ENCODE results near the gene RNF113A. TPM values are rescaled to one million over a fixed set of nuclear protein-coding genes. Genes with fewer than 3 reads are reported as not detected.
"Not testable (repeated sequence)": the region's sequence is repeated elsewhere in the genome, so short reads cannot be mapped to it uniquely, and the experiment has no call there.

Gene RNF113A
- 66.2 TPM for polyA plus RNA-seq

DNA sequence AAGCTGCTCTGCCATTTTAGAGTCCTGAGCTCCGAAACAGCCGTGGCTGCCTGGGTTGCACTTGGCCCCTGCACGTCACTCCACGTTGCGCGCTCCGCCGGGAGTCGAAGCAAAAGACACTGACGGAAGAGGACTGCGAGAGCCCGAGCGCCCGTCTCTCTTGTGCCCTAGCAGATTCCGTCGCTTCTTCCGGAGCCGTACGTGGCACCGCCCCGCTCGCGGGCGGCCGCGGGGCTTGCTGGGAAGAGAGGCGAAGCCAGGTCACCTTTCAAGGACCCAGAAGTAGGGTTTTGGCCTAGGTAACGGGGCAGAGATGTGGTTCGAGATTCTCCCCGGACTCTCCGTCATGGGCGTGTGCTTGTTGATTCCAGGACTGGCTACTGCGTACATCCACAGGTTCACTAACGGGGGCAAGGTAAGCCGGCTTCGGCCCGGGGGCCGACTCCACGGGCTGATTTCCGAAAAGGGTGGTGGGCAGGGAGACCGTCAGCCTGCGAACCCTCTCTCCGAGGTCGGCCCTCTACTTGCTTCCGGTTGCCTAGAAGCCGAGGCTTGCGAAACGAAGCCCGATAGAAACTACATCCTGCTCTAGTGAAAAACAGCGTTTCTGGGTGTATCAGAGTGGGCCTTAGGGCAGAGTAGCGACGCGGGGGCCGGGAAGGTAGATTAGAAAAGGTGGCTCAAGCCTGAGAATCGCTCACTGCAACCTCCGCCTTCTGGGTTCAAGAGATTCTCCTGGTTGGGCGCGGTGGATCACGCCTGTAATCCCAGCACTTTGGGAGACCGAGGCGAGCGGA, at the start of gene RNF113A, which contains the start of gene NDUFA1:
RNF113A (minus strand) TSS at position 135 of the 797 bp plus-strand sequence; CDS start at position 15, 120 bp downstream.
NDUFA1 (plus strand) TSS at position 234 of the 797 bp plus-strand sequence; CDS start at position 314, 80 bp downstream.
- H3K4me1 Mint-ChIP-seq: peaks cover 6 to 22% (median 7%) of the 10 kb centered on the region in 3 donors
- peak within 1 kb of the TSS; percentile 95 to 99 (median 99) for H3K27ac Mint-ChIP-seq
- peaks cover 0 to 1% (median 0%) of the 10 kb centered on the region in 3 donors for H3K9me3 Mint-ChIP-seq
- no peaks in the 10 kb centered on the region for H3K27me3 Mint-ChIP-seq
- H3K4me3 Mint-ChIP-seq: peak within 1 kb of the TSS; percentile 96 to 98 (median 97)
- H3K36me3 Mint-ChIP-seq: peaks cover 1% of the 10 kb centered on the region

- peaks cover 0 to 4% (median 0%) of the 10 kb centered on the region in 3 donors for H3K4me1 Mint-ChIP-seq
- no peak overlapping the region for H3K4me3 Mint-ChIP-seq
- no peaks in the 10 kb centered on the region for H3K36me3 Mint-ChIP-seq
- H3K9me3 Mint-ChIP-seq: no peaks in the 10 kb centered on the region
- H3K27me3 Mint-ChIP-seq: no peaks in the 10 kb centered on the region
- peak overlapping the region in 1 of 3 donors; percentile 47 for H3K27ac Mint-ChIP-seq
Observed at GRCh38 chrX:119919835-119920585, 48.5 kb upstream of the RNF113A start.

- Mint-ChIP-seq H3K27ac (peak overlapping the region in 1 of 3 donors; percentile 1), H3K4me1 (peaks cover 0 to 4% (median 0%) of the 10 kb centered on the region in 3 donors), H3K4me3 (no peak overlapping the region), H3K9me3 (no peaks in the 10 kb centered on the region), H3K36me3 (no peaks in the 10 kb centered on the region), H3K27me3 (no peaks in the 10 kb centered on the region)
Observed at GRCh38 chrX:119917877-119918276, 46.3 kb upstream of the RNF113A start.

DNA sequence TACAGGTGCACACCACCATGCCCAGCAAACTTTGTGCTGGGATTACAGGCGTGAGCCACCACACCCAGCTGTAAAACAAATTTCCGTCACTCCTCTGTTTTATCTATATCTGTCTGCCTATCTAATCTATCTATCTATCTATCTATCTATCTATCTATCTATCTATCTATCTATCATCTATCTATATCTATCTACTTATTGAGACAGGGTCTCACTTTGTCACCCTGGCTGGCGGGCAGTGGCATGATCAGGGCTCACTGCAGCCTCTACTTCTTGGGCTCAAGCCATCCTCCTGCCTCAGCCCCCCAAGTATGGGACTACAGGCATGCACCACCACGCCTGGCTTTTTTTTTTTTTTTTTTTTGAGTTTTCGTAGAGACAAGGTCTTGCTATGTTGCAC, 44.8 kb upstream of the RNF113A start:
- Mint-ChIP-seq H3K4me3 (no peak overlapping the region), H3K4me1 (peaks cover 0 to 4% (median 0%) of the 10 kb centered on the region in 3 donors), H3K27ac (no peak overlapping the region), H3K9me3 (no peaks in the 10 kb centered on the region), H3K36me3 (no peaks in the 10 kb centered on the region), H3K27me3 (peaks cover 2% of the 10 kb centered on the region)

DNA sequence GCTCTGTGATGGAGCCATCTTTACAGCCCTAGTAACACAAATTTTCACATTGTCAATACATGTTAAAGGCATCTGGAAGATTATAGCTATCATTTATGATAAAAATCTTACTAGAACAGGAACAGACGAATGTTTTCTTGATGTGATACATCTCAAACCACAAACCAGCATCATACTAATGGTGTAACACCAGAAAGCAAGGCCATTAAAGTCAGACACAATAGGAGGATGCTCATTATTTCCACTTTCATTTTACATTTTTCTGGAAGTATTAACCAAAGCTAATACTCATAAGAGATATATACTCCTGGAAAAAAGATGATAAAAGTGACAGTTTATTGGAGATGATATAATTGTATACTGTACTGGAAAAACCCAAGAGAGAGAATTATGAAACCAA, 29.4 kb upstream of the RNF113A start:
- H3K9me3 Mint-ChIP-seq: no peaks in the 10 kb centered on the region
- H3K4me1 Mint-ChIP-seq: no peaks in the 10 kb centered on the region
- H3K36me3 Mint-ChIP-seq: no peaks in the 10 kb centered on the region
- no peak overlapping the region for H3K27ac Mint-ChIP-seq
- H3K4me3 Mint-ChIP-seq: no peak overlapping the region
- no peaks in the 10 kb centered on the region for H3K27me3 Mint-ChIP-seq

- H3K27me3 Mint-ChIP-seq: no peaks in the 10 kb centered on the region
- H3K4me1 Mint-ChIP-seq: no peaks in the 10 kb centered on the region
- no peaks in the 10 kb centered on the region for H3K9me3 Mint-ChIP-seq
- H3K4me3 Mint-ChIP-seq: no peak overlapping the region
- no peaks in the 10 kb centered on the region for H3K36me3 Mint-ChIP-seq
- no peak overlapping the region for H3K27ac Mint-ChIP-seq
Observed at GRCh38 chrX:119899125-119899524, 27.6 kb upstream of the RNF113A start.

GRCh38 chrX:119895843-119896326, 24.4 kb upstream of the RNF113A start, which contains the start of gene AKAP14:
Gene AKAP14, plus strand, starts transcription at chrX:119895893. Its CDS starts 7,331 bp downstream, at chrX:119903224.
- H3K9me3 Mint-ChIP-seq: no peaks in the 10 kb centered on the region

GRCh38 chrX:119891961-119892692, 20.6 kb upstream of the RNF113A start:
- not testable (repeated sequence) for H3K9me3 Mint-ChIP-seq, H3K36me3 Mint-ChIP-seq, H3K4me1 Mint-ChIP-seq, H3K27ac Mint-ChIP-seq, H3K27me3 Mint-ChIP-seq, H3K4me3 Mint-ChIP-seq

More at GRCh38 chrX:119895843-119896326, 24.4 kb upstream of the RNF113A start, which contains the start of gene AKAP14:
- Mint-ChIP-seq H3K36me3 (no peaks in the 10 kb centered on the region), H3K4me1 (peaks cover 0 to 1% (median 0%) of the 10 kb centered on the region in 3 donors), H3K27me3 (peaks cover 1% of the 10 kb centered on the region), H3K27ac (no peak within 1 kb of the TSS), H3K4me3 (no peak within 1 kb of the TSS)

DNA sequence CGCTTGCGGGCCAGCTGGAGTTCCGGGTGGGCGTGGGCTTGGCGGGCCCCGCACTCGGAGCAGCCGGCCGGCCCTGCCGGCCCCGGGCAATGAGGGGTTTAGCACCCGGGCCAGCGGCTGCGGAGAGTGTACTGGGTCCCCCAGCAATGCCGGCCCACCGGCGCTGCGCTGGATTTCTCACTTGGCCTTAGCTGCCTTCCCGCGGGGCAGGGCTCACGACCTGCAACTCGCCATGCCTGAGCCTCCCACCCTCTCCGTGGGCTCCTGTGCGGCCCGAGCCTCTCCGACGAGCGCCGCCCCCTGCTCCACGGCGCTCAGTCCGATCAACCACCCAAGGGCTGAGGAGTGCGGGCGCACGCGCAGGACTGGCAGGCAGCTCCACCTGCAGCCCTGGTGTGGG, 19.1 kb upstream of the RNF113A start:
- not testable (repeated sequence) for H3K27ac Mint-ChIP-seq, H3K36me3 Mint-ChIP-seq, H3K4me3 Mint-ChIP-seq, H3K4me1 Mint-ChIP-seq, H3K9me3 Mint-ChIP-seq, H3K27me3 Mint-ChIP-seq

GRCh38 chrX:119887721-119888425, 16.3 kb upstream of the RNF113A start:
- peaks cover 0 to 5% (median 4%) of the 10 kb centered on the region in 3 donors for H3K4me1 Mint-ChIP-seq
- H3K4me3 Mint-ChIP-seq: peak overlapping the region; percentile 29 to 57 (median 53)
- H3K36me3 Mint-ChIP-seq: no peaks in the 10 kb centered on the region
- H3K27ac Mint-ChIP-seq: peak overlapping the region in 1 of 3 donors; percentile 39
- H3K9me3 Mint-ChIP-seq: no peaks in the 10 kb centered on the region
- peaks cover 1% of the 10 kb centered on the region for H3K27me3 Mint-ChIP-seq

DNA sequence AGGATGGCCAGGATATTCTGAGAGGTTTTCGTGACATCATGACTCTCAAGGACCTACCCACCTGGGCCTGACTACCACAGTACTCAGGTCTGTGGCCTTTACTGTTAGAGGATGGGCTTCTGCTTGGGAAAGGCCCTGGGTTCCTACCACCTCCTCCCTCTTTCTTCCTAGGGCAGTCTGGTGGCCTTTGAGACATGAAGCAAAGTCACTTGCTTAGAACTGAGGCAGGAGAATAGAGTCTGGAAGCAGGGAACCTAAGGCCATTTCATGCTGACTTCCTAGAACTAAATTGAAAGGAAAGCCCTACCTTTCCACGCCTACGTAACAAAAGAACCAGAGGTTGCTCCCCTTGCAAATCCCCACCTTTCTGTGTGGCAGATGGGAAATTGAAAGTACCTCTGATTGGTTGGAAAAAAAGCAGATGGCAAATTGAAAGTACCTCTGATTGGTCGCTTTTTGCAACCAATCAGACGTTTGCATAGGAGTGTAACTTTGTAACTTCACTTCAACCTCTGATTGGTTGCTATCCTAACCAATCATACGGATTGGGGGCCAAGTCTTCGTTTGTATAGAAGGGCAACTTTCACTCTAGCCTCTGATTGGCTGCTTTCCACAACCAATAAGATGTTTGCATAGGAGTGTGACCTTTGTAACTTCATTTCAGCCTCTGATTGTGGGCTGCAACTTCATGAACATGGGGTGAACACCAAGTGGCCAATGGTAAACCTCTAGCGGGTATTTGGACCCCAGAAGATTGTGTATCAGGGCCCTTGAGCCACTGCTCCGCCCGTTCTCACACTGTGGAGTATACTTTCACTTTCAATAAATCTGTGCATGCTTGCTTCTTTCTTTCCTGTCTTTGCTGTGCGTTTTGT, 14.3 kb upstream of the RNF113A start:
- no peaks in the 10 kb centered on the region for H3K9me3 Mint-ChIP-seq
- H3K36me3 Mint-ChIP-seq: no peaks in the 10 kb centered on the region
- peaks cover 2% of the 10 kb centered on the region for H3K27me3 Mint-ChIP-seq
- peak overlapping the region in 1 of 3 donors; percentile 16 for H3K27ac Mint-ChIP-seq
- H3K4me1 Mint-ChIP-seq: peaks cover under 1 to 5% (median 5%) of the 10 kb centered on the region in 3 donors
- H3K4me3 Mint-ChIP-seq: peak overlapping the region in 3 of 4 donors; percentile 17 to 59 (median 22)

GRCh38 chrX:119880552-119881437, 9.3 kb upstream of the RNF113A start:
- H3K4me3 Mint-ChIP-seq: peak overlapping the region in 2 of 4 donors; percentile 62 to 73
- peaks cover 8 to 13% (median 12%) of the 10 kb centered on the region in 3 donors for H3K4me1 Mint-ChIP-seq
- H3K36me3 Mint-ChIP-seq: no peaks in the 10 kb centered on the region
- H3K27ac Mint-ChIP-seq: peak overlapping the region in 1 of 3 donors; percentile 76
- no peaks in the 10 kb centered on the region for H3K9me3 Mint-ChIP-seq
- peaks cover 2% of the 10 kb centered on the region for H3K27me3 Mint-ChIP-seq
